IPS-18c (cell line): Measurements from ENCODE around the gene MED9.
"Not testable (repeated sequence)": the region's sequence is repeated elsewhere in the genome, so short reads cannot be mapped to it uniquely, and the experiment has no call there.

Source experiments
- H3K4me3 ChIP-seq: 2 replicates; pipeline ENCODE4 v1.7.0; 2013; ENCODE audit warnings: low read depth, mild to moderate bottlenecking, low read length, moderate library complexity; ENCODE audit not compliant: insufficient read depth
- H3K9me3 ChIP-seq: one replicate; pipeline ENCODE4 v1.6.1; 2013; ENCODE audit warnings: mild to moderate bottlenecking, low read length, moderate library complexity; ENCODE audit not compliant: control insufficient read depth, insufficient read depth

The MED9 gene

GRCh38 chr17:17476865-17477467, at the start of gene MED9:
Gene MED9, plus strand, starts transcription at chr17:17477000. Its CDS starts 42 bp downstream, at chr17:17477042.
- H3K9me3 ChIP-seq: no peaks in the 10 kb centered on the region
- H3K4me3 ChIP-seq: peak within 1 kb of the TSS; percentile 99

- H3K4me3 ChIP-seq: no peak overlapping the region
- H3K9me3 ChIP-seq: peaks cover 1% of the 10 kb centered on the region
Measured at GRCh38 chr17:17429222-17429621, 47.6 kb upstream of the MED9 start.

GRCh38 chr17:17430924-17431323, 45.9 kb upstream of the MED9 start:
- H3K9me3 ChIP-seq, H3K4me3 ChIP-seq: not testable (repeated sequence)

GRCh38 chr17:17431605-17432004, 45.2 kb upstream of the MED9 start:
- H3K9me3 ChIP-seq: no peaks in the 10 kb centered on the region
- H3K4me3 ChIP-seq: no peak overlapping the region

- Histone ChIP-seq H3K4me3 (no peak overlapping the region), H3K9me3 (no peaks in the 10 kb centered on the region)
Measured at GRCh38 chr17:17433000-17433703, 43.6 kb upstream of the MED9 start.

GRCh38 chr17:17434477-17434876, 42.3 kb upstream of the MED9 start:
- H3K9me3 ChIP-seq: no peaks in the 10 kb centered on the region
- no peak overlapping the region for H3K4me3 ChIP-seq

- H3K9me3 ChIP-seq: no peaks in the 10 kb centered on the region
- no peak overlapping the region for H3K4me3 ChIP-seq
Measured at GRCh38 chr17:17435323-17435722, 41.5 kb upstream of the MED9 start.

GRCh38 chr17:17437461-17437860, 39.3 kb upstream of the MED9 start:
- H3K9me3 ChIP-seq: peaks cover 2% of the 10 kb centered on the region
- H3K4me3 ChIP-seq: no peak overlapping the region

GRCh38 chr17:17437893-17438292, 38.9 kb upstream of the MED9 start:
- Histone ChIP-seq H3K4me3 (no peak overlapping the region), H3K9me3 (peaks cover 2% of the 10 kb centered on the region)

- peaks cover 2% of the 10 kb centered on the region for H3K9me3 ChIP-seq
- H3K4me3 ChIP-seq: no peak overlapping the region
Measured at GRCh38 chr17:17440010-17440843, 36.6 kb upstream of the MED9 start.

GRCh38 chr17:17440938-17441675, 35.7 kb upstream of the MED9 start:
- Histone ChIP-seq H3K4me3 (no peak overlapping the region), H3K9me3 (peaks cover 2% of the 10 kb centered on the region)

- H3K9me3 ChIP-seq: peaks cover 6% of the 10 kb centered on the region
- H3K4me3 ChIP-seq: no peak overlapping the region
Measured at GRCh38 chr17:17443173-17443572, 33.6 kb upstream of the MED9 start.

- no peak overlapping the region for H3K4me3 ChIP-seq
- H3K9me3 ChIP-seq: peaks cover 5% of the 10 kb centered on the region
Measured at GRCh38 chr17:17445296-17445924, 31.4 kb upstream of the MED9 start.

- Histone ChIP-seq H3K9me3 (peaks cover 4% of the 10 kb centered on the region), H3K4me3 (no peak overlapping the region)
Measured at GRCh38 chr17:17445925-17446665, 30.7 kb upstream of the MED9 start.

GRCh38 chr17:17446666-17447155, 30.1 kb upstream of the MED9 start:
- peaks cover 4% of the 10 kb centered on the region for H3K9me3 ChIP-seq
- H3K4me3 ChIP-seq: no peak overlapping the region

- peaks cover 4% of the 10 kb centered on the region for H3K9me3 ChIP-seq
Measured at GRCh38 chr17:17447264-17447663, 29.5 kb upstream of the MED9 start.

More at GRCh38 chr17:17447264-17447663, 29.5 kb upstream of the MED9 start:
- no peak overlapping the region for H3K4me3 ChIP-seq
